GDM1 (cell line): ENCODE data around the gene SRI.
"Not testable (repeated sequence)": the region's sequence is repeated elsewhere in the genome, so short reads cannot be mapped to it uniquely, and the experiment has no call there.

Source experiments
- DNase-seq: peaks from one replicate; lab custom pipeline; 2025; lab: John Stamatoyannopoulos, UW

The SRI gene, protein sequence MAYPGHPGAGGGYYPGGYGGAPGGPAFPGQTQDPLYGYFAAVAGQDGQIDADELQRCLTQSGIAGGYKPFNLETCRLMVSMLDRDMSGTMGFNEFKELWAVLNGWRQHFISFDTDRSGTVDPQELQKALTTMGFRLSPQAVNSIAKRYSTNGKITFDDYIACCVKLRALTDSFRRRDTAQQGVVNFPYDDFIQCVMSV

DNA sequence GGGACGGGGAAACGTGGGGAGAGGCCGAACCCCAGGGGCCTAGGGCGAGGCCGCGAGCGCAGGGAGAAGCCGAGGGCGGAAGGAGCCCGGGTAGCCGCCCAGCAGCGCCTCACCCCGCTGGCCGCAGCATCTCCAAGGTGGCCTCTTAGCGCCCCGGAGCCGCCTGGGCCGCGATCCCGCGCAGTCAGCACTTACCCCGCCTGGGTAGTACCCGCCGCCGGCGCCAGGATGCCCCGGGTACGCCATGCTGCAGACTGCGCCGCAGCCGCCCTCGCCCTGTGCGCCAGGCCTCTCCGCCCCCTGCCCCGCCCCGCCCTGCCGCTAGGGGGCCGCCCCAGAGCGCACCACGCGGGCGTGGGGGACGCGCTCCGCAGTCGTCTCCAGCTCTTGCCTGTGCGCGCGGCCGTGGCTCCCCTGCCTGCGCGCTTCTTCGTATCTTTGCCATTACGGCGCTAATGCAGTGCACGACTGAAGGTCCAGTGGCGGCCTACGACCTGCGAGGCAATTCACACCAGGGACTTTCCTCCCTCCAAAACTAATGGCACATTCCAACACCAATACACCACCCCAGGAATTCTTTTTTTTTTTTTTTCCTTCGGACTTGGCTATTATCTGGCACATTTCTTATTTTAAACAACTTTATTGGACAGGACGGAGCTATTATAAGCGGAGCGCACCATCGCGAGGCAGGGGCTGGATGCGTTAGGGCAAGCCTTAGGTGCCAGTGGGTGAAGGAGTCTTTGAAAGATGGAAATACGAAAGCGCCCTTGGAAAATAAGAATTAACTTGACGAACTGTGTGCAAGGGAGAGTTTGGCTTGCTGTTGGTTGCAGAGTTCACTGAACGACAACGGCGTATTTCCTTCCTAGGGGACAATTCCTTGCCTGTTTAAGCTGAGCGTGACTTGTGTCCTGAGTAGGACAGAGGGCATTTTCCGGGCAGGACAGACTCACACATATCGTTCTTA is at the start of gene SRI:
TSS of gene SRI (minus strand) at position 258 of the 967 bp plus-strand sequence. CDS start at position 246, 12 bp downstream.
- peak; percentile 83 for DNase-seq

DNA sequence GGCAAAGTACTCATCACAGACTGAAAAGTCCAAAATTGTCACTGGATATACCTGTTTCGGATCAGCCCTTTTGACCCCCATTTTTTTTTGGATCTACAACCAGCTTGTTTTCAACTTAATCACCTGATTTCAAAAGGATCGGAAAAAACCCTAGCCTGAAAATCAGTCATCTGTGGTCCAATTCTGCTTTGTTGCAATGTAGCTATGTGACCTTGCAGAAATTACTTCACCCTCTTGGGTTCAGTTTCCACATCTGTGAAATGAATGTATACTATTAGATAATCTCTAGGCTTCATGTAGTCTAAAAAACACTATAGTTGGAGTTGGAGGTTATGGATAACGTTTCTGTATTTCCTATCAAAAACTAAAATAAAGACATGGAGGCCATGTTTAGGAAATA is 49.7 kb upstream of the SRI start:
- DNase-seq, result no peak

DNA sequence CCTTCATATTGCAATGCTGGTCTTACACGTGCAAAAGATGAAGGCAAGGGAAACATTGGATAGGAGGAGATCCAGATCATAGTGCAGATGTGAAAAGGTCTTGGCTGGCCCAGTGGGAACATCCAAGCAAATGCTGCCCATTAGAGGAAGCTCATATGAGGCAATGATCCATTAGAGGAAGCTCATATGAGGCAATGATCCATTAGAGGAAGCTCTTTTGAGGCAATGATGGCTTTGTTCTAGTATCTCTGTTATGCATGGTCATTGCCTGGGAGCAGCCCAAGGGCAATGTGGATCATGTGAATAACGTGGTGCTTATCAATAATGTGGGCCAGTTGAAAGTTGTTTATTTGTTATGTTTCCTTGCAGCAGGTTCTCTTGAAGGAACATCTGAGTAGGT is 49.0 kb upstream of the SRI start:
- no peak for DNase-seq

DNA sequence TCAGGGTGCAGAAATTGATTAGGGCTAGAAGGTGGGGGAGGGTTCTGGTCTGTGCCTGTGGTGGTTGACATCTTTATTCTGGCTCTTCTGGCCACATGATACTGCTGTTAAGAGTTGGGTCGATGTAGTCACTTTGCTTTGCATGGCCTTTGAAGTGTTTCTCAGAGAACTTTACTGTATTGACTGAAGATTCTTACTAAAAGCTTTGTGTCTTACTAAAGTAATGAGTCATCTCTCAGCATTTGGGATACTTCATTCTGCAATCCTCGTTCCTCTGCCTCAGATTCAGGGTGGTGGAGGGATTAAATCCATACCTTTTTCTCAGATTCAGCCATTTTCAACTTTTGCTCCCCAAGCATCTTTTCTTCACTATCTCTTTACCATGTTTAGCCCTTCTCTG is 48.2 kb upstream of the SRI start:
- DNase-seq, result no peak

DNA sequence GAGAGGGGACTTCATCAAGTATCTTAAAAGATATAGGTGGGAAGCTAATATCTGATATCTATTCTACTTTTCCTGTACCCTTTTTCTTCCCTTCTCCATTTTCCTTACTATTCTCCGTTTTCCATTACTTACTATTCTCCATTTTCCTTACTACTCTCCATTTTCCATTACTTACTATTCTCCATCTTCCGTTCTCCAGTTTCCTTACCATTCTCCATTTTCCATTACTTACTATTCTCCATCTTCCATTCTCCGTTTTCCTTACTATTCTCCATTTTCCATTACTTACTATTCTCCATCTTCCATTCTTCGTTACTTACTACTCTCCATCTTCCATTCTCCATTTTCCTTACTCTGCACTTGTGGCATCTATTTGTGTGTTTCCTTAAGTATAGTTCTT is 47.6 kb upstream of the SRI start:
- no peak for DNase-seq

DNA sequence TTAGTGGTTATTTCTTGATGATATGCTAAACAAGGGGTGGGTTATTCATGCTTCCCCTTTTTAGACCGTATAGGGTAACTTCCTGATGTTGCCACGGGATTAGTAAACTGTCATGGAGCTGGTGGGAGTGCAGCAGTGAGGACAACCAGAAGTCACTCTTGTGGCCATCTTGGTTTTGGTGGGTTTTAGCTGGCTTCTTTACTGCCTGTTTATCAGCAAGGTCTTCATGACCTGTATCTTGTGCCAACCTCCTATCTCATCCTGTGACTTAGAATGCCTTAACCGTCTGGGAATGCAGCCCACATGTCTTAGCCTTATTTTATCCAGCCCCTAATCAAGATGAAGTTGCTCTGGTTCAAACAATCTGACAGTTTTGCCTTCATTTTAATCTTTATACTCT is 45.1 kb upstream of the SRI start:
- DNase-seq, result peak; percentile 26

DNA sequence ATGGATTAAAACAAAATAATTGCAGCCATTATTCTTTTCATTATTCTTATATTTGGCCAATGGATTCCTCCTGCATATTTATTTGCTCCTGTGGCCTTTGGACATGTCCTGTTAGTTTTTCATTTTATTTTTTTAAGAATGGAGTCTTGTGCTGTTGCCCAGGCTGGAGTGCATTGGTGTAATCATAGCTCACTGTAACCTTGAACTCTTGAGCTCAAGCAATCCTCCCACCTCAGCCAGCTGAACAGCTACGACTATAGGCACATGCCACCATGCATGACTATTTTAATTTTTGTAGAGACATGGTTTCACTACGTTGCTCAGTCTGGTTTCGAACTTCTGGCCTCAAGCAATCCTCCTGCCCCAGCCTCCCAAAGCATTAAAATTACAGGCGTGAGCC is 42.7 kb upstream of the SRI start:
- DNase-seq, result no peak

DNA sequence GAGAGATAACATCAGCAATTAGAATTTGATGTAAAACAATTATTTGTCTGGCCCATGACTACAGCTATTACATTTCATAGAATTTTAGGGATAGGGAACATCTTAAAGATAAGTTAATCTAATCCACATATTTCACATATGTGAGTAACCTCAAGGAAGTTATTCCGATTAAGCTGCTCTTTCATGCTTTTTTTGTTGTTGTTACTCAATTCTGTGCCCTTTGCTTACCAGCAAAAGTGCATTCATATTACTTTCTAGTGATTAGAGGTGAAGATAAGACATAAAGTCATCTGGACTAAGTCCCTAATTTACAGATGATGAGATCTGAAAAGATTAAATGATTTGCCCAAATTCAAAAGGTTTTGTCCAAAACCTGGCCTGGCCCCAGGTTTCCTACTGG is 40.9 kb upstream of the SRI start:
- no peak for DNase-seq

DNA sequence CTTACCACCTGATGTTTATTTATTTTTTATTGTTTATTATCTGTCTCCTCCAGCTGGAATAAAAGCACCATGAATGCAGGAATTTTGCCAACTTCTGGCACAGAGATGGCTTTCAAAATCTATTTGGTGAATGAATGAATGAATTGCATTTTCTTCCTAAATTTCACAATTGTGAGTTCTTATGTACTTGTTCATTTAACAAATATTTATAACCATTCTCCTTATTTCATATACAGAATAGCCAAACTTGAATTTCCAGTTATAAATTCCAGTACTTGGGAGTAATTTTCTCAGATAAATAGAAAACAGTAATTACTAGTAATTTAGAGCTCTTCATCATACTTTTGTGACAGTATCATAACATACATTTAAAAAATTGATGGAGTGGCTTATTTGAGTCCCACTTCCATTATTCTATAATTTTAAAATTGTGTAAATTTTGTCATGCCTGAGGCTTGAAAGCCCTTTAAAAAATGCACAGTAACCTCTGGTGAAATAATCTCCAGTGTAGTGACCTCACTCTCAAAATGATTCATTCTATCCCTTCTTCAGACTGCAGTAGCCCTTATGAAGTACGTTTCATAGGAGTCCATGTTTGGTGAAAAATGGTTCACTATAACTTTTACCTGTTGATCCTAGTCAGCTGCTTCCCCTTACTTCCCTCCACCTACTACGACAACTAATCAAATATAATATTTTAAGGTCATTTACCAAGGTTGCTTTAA is 40.0 kb upstream of the SRI start:
- DNase-seq, result no peak

DNA sequence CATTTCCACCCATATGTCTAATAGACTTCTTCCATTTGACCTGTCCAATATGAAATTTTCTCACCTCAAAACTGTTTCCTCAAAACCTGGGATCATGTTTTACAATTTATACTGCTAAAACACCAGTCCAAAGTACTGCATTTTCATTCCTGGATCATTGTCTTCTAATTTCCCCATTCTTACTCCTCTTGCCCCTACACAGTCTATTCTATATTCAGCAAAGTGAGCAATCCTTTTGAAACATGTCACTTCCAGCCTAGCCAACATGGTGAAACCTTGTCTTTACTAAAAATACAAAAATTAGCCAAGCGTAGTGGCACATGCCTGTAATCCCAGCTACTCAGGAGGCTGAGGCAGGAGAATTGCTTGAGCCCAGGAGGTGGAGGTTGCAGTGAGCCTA is 38.5 kb upstream of the SRI start:
- DNase-seq, result not testable (repeated sequence)

DNA sequence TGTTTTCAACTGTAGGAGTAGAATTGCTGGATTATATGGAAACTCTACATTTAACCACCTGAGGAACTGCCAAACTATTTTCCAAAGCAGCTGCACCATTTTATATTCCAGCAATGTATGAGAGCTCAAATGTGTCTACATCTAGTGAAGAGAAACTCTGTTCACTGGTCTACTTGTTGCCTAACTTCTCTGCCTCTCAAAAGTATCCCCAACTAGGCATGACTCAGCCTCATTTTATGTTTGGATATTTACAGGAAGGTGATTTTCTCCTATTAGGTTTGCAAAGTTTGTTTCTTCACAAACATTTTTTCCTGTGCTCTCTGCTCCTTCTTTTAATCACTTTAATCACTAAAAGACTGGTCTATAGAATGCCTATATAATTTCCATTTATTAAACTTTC is 37.1 kb upstream of the SRI start:
- DNase-seq, result no peak

DNA sequence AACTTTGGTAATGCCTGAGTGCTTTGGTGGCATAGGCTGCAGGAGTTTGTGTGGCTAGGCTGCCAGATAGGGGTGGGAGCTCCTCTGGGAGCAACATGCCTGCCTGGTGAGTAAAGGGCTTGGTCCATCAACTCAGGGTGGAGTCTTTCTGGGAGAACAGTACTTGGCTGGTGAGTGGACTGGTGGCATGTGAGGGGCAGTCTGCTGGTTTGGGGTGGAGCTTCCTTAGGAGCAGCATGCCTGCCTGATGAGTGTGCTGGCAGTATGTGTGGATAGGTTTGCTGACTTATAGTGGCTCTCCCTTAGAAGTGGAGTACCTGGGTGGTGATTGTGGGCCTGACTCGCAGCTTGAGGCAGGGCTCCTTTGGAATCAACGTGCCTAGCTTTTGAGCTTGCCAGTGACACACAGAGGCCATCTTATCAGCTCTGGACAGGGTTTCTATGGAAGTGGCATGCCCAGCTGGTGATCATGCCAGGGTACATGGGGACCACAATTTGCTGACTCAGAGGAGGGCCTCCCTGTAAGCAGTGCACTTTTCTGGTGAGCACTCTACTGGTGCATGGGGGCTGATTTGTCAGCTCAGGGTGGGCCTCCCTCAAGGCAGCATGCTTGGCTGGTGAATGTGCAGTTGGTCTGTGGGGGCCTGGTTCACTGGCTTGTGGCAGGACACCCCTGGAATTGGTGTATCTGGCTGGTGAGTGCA is 35.0 kb upstream of the SRI start:
- DNase-seq, result no peak

DNA sequence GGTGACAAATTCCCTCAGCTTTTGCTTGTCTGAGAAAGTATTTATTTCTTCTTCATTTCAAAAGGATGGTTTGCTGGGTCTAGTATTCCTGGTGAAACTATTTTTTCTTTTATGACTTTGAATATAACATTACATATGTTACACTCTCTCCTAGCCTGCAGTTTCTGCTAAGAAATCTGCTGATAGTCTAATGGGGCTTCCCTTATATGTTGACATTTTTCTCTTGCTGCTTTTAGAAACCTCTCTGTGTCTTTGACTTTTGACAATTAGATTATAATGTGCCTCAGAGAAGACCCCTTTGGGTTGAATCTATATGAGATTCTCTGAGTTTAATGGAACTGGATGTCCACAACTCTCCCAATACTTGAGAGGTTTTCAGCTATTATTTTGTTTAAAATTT is 33.8 kb upstream of the SRI start:
- no peak for DNase-seq

DNA sequence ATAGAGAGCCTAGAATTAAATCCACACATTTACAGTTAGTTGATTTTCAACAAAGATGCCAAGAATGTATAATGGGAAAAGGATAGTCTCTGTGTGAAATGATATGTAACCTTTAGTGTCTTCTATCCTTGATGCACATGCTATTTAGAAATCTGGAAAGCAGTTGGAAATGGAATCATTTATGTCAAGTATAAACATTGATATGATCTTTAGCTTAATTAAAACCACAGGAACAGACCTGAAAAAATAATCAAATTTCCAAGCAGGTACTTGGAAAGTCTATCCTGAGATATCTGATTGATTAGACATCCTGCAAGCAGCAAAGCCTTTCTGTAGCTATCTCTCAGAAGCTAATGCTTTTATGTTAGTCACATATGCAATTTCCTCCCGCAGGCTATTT is 24.4 kb upstream of the SRI start:
- no peak for DNase-seq

DNA sequence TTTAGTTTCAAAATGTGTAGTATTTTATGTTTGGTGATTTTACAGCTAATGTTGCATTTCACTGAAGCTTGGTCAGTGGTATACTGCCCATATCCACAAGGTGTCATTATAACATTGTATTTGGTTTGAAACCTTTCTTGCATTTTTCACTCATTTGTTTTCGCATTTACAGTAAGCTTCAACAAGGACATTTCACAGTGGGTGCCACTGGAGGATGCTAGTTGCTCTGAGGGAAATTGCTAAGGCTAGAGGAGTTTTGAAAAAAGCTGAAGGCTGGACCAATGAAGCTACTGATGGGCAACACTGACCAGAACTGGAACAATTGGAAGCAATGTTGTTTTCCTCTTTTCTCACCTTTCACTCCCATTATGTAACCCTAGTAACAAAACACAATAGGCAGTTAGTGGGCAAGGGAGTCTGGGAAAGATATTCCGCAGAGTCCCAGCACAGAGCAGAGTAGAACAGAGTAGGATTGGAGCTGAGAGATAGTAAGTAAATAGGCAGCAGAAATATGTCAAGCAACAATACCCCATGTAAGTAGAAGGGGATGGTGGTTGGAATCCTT is 23.6 kb upstream of the SRI start:
- no peak for DNase-seq

DNA sequence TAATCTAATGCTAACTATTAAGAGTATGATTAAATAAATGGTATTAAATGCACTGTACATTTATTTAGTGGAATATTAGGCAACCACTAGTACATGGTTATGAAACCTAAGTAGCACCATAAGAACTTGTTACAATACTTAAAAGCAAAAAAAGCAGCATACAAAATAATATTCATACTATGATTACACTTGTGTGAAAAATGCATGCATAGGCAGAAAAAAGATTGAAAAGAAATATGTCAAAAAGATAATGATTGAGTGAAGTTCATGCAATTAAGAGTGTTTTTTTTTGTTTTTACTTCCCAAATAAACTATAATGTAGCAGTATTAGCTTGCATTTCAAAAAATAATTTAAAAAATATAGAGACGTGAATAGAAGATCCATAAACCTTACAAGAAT is 20.0 kb upstream of the SRI start:
- no peak for DNase-seq

DNA sequence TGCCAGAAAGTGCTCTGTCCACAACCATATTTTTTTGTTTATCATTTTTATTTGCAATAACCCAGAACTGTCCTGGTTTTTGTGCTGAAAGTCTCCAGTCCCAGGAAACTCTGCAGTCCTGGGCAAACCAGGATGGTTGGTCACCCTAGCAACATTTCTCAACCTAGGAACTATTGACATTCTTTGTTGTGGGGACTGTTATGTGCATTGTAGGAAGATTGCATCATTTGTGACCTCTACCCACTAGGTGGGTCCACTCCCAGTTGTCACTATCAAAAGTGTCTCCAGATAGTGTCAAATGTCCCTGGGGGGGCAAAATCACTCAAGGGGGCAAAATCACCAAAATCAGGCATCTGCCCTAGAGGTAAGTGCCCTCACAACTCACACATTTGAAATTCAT is 14.0 kb upstream of the SRI start:
- DNase-seq, result no peak

DNA sequence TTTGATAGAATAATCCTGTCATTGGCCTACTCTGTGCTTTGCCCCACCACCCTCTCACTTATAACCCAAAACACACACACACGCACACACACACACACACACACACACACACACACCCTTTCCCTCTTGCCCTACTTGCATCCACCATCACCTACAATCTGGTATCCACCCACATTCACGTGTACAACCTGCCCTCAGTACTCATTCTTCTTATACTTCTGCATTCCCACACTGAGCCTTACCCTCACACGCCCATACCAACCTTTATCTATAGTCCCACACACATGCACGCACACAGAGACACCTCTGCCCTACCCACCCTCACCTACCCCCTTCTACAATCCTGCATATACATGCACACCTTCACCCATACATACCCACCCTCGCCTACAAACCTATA is 10.8 kb upstream of the SRI start:
- DNase-seq, result no peak

DNA sequence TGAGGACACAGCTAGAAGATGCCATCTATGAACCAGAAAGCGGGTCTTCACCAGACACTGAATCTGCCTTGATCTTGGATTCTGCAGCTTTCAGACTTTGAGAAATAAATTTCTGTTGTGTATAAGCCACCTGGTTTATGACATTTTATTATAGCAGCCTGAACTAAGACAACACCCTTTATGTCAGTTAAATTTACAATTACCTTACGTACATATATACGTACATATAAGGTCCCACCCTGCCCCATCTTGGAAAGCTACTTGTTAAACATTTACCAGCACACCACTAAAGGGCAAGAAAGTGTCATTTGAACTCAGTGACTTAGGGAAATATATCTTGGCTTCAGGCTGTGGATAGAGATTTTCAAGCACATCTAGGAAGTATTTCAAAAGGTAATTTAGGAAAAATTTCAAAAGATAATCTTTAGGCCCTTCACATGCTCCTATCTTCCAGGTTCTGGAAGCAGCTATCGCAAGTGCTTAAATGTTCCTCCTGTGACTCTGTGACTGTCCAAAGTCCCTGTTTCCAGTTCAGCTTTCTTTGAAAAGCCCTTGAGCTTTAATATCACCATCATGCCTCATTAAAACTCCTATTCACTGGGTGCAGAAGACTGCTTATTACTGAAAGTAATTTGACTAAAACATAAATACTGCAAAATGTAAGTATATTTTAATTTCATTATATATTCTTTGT is 9.6 kb upstream of the SRI start:
- DNase-seq, result no peak

DNA sequence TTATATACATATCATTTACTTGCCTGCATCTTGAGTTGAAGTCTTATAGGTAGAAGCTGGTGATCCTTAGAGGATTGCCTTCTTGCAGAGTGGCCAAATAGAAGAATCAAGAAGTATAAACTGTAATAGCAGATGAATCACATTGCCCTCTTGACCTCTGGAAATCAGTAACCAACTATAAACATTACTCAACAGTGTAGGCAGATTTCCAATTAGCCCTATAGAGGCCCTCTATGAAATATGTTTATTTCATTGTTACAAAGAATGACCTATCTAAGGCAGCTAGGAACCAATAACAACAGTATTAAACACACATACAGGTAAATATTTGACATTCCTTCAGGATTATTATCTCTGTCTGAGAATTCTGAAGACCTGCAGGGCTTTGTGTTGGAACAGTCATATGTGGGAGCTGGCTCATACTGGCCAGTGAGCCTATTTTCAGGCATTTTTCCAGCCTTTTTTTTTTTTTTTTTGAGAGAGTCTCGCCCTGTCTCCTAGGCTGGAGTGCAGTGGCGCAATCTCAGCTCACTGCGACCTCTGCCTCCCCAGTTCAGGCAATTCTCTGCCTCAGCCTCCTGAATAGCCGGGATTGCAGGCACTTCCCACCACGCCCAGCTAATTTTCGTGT is 7.2 kb upstream of the SRI start:
- DNase-seq, result no peak

DNA sequence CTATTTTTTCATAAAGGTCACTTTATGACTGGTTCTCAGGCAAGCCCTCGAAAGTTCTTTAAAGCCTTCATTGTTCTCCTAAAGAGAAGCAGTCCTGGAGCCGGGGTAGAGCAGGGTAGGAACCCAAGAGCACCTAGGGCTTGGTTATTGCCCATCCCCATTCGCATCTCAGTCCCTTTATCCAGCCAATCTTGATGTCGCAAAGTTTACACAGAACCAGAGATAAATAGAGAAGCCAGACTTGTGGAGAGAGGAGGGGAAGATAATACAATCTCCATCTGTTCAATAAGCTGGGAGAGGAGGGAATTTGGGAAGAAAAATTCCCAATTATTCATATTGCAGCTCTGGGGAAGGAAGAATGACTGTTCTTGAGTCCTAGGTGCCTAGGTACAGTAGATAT is 6.4 kb upstream of the SRI start:
- DNase-seq, result no peak
